Erythroblast (primary cell): ENCODE measurements around the gene ZFR.

Experiments
- GATA1 ChIP-seq: IDR thresholded peaks from 2 replicates; pipeline ENCODE4 v1.6.1; 2011; ENCODE audit warnings: low read depth, mild to moderate bottlenecking, control low read depth, low read length, moderate library complexity
- POLR2A ChIP-seq: IDR thresholded peaks from 2 replicates; pipeline ENCODE4 v1.6.1; 2011; ENCODE audit warnings: mild to moderate bottlenecking, low read length

GRCh38 chr5:32314658-32315057, 129.9 kb downstream of the ZFR start:
- TF ChIP-seq POLR2A, result no peak
- no peak for TF ChIP-seq GATA1
